GM21786 (cell line): ENCODE measurements around the gene IRAK1.
"Not testable (repeated sequence)": the region's sequence is repeated elsewhere in the genome, so short reads cannot be mapped to it uniquely, and the experiment has no call there.

Experiments used
- ATAC-seq: cut with Tn5 transposase; IDR thresholded peaks from one replicate; pipeline ENCODE4 v1.9.1; 2021; ENCODE audit not compliant: unreplicated experiment

IRAK1 gene

GRCh38 chrX:154002215-154002719 is 17.4 kb downstream of the IRAK1 start:
- ATAC-seq: peak; percentile 62

- ATAC-seq: no peak
Measured at GRCh38 chrX:154000051-154000450, 19.7 kb downstream of the IRAK1 start.

- no peak for ATAC-seq
Measured at GRCh38 chrX:153999359-154000037, 20.2 kb downstream of the IRAK1 start.

GRCh38 chrX:153995504-153995903 is 24.2 kb downstream of the IRAK1 start:
- no peak for ATAC-seq

GRCh38 chrX:153994398-153994797 is 25.3 kb downstream of the IRAK1 start:
- not testable (repeated sequence) for ATAC-seq

- ATAC-seq: no peak
Measured at GRCh38 chrX:153993978-153994377, 25.7 kb downstream of the IRAK1 start.

GRCh38 chrX:153993079-153993478 is 26.6 kb downstream of the IRAK1 start:
- no peak for ATAC-seq

GRCh38 chrX:153992180-153992579 is 27.5 kb downstream of the IRAK1 start:
- no peak for ATAC-seq

- no peak for ATAC-seq
Measured at GRCh38 chrX:153991013-153991580, 28.6 kb downstream of the IRAK1 start.

- no peak for ATAC-seq
Measured at GRCh38 chrX:153989973-153990655, 29.6 kb downstream of the IRAK1 start.

- ATAC-seq: no peak
Measured at GRCh38 chrX:153988493-153988892, 31.2 kb downstream of the IRAK1 start.

GRCh38 chrX:153984351-153985178 is 35.1 kb downstream of the IRAK1 start:
- ATAC-seq: peak; percentile 41

- ATAC-seq: no peak
Measured at GRCh38 chrX:153983321-153983801, 36.3 kb downstream of the IRAK1 start.

GRCh38 chrX:153981771-153982533 is 37.8 kb downstream of the IRAK1 start:
- no peak for ATAC-seq

GRCh38 chrX:153981231-153981630 is 38.5 kb downstream of the IRAK1 start:
- no peak for ATAC-seq

- peak; percentile 45 for ATAC-seq
Measured at GRCh38 chrX:153980394-153980793, 39.3 kb downstream of the IRAK1 start.

- no peak for ATAC-seq
Measured at GRCh38 chrX:153974726-153975286, 44.9 kb downstream of the IRAK1 start.

GRCh38 chrX:153974003-153974725 is 45.5 kb downstream of the IRAK1 start:
- no peak for ATAC-seq
